ENCODE data around the gene SLC27A2. TPM values are rescaled to one million over a fixed set of nuclear protein-coding genes. Genes with fewer than 3 reads are reported as not detected.

SLC27A2 gene
- total RNA-seq, 1 experiment from 2014 or later = not detected

DNA sequence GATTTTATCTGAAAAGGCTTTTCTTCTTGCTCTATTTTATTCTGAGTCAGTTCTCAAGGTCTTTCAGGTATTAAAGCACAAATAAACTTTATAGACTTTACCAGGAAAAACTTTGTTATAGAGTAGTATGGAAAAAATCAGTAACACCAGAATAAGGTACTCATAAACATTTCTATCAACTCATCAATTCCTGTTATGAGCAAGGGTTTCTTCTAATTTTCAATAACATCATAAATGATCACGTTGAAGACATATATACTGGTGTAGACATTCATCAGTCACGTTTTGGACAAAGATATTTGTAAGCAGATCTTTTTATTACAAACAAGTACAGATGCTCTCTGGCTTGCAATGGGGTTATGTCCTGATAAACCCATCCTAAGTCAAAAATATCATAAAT lies 93.1 kb downstream of the SLC27A2 start:
- no peak for DNase-seq (ENCODE audit: low read depth)

DNA sequence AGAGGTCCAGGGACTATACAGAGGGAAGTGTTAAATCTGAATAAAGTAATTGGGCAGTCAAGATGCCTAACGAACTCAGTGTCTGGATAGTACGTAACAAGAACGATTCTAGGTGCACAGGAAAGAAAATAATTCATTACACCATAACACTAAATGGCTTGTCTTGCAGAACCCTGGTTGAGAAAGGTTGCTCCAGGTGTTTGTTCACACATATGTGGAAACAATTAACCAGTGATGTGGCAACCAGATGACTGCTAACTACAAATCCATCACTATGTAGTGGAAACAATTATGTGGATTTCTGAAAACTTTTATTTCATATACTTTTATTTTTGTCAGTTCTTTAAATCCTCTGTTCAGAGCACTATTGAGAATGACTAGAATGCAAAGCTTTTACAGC lies 93.9 kb downstream of the SLC27A2 start:
- no peak for DNase-seq (ENCODE audit: low read depth)

DNA sequence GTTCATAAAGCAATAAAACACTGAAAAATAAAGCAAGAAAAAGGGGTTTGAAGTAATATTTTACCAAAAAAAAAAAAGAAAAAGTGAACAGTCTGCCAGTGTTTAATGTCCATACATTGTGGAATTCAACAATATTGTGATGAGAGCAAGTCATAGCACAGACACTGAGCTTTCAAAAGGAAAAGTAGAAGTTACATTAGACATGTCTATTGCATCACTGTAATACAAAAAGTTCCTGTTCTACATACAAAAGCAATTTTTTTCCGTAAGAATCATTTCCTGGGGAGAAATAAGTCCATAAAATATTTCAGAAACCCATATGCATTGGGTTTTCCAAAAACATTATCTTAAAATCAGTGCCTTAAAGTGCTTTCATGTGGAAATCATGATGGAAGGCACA lies 95.4 kb downstream of the SLC27A2 start:
- DNase-seq (ENCODE audit: low read depth) = no peak

- DNase-seq (ENCODE audit: low read depth) = no peak
Measured at GRCh38 chr15:50278496-50278895, 96.5 kb downstream of the SLC27A2 start.

- DNase-seq (ENCODE audit: low read depth) = peak; percentile 23
Measured at GRCh38 chr15:50280271-50280670, 98.3 kb downstream of the SLC27A2 start.

DNA sequence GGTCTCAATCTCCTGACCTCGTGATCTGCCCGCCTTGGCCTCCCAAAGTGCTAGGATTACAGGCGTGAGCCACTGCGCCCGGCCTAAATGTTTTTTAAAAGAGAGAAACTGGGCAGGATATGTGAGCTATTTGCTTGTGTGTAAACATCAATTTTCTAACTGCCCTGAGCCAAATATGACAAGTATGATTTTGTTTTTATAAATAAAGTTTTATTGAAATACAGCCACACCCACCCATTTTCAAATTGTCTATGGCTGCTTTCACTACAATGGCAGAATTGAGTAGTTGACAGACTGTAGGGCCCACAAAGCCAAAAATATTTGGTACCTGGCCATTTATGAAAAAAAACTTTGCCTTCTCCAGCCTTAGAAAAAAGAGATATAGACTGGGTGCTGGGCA lies 99.4 kb downstream of the SLC27A2 start:
- no peak for DNase-seq (ENCODE audit: low read depth)

Other genes starting within 250 kb of the SLC27A2 start
- gene ATP8B4, start 63.0 kb upstream of the SLC27A2 start, total RNA-seq (2014; rRNA removed) = 1.0 and 4.6 TPM in 2 replicates
- gene HDC, start 83.5 kb downstream of the SLC27A2 start, total RNA-seq (2014; rRNA removed) = not detected in 2 replicates
- 30.3 and 32.5 TPM in 2 replicates for gene GABPB1, start 173.0 kb downstream of the SLC27A2 start, total RNA-seq (2014; rRNA removed)
- 47.9 and 62.6 TPM in 2 replicates for gene USP8, start 242.2 kb downstream of the SLC27A2 start, total RNA-seq (2014; rRNA removed)